ENCODE measurements around the gene MOSMO.
"Not testable (repeated sequence)": the region's sequence is repeated elsewhere in the genome, so short reads cannot be mapped to it uniquely, and the experiment has no call there.

MOSMO gene

DNA sequence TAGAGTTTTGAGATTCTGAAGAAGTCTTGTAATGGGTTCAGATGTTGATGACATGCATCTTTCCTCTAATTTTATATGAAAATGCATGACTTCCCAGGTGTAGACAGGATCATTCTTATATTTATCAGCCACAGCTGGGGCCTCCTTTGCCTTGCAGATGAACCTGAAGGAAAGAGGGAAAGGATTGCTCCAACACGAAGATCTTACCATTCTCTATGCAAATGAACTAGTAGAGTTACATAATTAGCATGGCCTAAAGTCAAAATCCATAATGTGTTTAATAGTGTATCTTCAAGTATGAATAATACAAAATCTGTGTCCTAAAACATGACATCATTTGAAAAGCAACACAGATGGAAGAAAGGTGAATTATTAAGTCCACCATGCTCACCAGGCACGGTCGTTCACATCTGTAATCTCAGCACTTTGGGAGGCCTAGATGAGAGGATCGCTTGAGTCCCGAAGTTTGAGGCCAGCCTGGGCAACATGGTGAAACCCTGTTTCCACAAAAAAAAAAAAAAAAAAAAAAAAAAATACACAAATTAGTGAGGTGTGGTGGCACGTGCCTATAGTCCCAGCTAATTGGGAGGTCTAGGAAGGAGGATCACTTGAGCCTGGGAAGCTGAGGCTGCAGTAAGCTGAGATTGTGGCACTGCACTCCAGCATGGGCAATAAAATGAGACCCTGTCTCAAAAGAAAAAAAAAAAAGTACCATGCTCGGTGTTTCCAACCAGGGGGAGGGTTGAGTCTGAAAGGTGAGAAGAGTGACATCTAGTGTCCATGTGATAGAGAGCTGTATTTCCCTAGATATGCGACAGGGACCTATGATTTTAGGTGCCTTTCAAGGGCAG lies 90.7 kb downstream of the MOSMO start:
- no peak for DNase-seq

DNA sequence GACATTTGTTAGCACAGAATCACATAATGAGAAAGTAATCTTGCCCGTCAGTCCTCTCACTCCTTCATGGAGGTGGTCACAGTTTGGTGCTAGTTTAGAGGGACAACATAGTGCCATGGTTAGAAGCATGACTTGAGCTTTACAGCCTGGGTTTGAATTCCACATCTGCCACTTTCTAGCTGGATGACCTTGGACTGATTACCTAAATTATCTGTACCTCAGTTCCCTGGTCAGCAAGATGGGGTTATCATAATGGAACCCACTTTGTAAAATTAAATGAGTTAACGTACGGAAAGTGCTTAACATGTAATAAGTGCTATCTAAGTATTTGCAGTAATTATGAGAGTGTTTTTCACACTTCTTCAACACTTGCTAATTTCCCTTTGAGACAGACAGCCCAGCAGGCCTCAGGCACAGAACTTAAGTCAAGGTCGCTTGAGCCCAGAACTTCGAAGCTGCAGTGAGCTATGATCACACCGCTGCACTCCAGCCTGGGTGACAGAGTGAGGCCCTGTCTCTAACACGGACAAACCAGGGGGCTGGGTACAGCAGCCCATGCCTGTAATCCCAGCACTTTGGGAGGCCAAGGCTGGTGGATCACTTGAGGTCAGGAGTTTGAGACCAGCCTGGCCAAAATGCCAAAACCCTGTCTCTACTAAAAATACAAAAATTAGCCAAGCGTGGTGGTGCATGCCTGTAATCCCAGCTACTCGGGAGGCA lies 91.5 kb downstream of the MOSMO start:
- DNase-seq = no peak

DNA sequence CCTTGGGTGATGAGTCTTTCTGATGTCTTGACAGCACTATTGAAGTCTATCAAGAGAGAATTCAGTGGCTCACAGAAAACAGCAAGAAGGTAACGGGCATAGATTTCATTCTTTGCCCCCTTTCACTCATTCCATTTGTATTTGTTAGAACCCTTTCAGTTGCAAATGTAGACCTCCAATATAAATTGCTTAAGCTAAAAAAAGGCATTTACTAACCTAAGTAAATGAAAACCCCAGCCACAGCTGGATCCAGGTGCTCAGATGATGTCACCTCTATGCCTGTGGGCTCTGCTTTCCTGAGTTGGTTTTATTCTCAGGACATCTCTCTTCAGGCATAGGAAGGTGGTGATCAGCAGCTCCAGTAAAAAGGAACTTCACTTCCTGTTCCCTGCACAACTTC lies 95.5 kb downstream of the MOSMO start:
- DNase-seq = no peak

DNA sequence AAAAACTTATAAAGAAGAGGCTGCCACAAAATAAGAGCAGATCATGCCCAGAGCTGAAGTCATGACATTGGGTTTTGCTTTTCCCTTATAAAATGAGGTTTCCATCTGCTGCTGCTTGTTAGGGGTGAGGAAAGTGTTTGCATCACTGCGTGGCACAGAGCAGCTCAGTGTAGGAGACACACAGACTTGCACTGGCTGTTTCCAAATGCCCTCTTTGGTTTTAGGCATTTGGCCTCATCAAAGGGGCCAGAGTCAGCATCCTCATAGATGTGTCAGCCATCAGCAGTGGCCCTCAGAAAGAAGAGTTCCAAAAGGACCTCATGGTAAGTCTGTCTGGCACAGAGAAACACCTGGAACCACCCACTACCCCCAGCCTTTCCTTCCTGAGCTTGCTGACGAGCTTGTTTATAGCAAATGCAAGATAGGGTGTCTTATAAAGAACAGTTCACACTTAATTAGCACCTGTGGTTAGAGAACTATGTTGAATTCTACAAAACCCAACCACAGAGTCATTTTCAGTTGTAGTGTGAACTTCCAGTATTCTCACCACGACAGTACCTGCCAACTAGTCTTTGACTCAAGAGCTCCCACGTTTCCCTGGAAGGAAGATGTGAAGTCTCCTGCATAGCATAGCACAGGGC lies 101.5 kb downstream of the MOSMO start:
- no peak for DNase-seq

- not testable (repeated sequence) for DNase-seq
These were observed 103.7 kb downstream of the MOSMO start for GRCh38 chr16:22111629-22112028.

GRCh38 chr16:22116095-22116700 lies 108.3 kb downstream of the MOSMO start:
- no peak for DNase-seq

DNA sequence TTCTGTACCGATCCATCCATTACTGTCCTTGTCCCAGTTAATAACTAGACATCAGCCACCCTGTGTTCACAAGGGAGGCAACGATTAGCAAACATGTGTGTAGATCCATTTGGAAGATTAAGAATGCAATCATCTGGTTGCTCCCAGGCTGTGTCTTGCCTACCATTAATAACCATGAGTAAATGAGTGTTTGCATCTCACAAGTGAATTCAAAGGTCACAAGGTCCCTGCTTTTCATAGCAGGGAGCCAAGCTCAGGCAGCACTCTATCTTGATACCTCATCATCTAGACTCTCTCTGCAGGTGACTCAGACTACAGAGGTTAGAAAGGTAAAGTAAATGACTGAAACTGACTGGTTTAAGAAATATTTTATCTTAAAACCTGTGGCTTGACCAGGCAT lies 109.7 kb downstream of the MOSMO start:
- no peak for DNase-seq

- DNase-seq = no peak
These were observed 112.5 kb downstream of the MOSMO start for GRCh38 chr16:22120440-22120839.

DNA sequence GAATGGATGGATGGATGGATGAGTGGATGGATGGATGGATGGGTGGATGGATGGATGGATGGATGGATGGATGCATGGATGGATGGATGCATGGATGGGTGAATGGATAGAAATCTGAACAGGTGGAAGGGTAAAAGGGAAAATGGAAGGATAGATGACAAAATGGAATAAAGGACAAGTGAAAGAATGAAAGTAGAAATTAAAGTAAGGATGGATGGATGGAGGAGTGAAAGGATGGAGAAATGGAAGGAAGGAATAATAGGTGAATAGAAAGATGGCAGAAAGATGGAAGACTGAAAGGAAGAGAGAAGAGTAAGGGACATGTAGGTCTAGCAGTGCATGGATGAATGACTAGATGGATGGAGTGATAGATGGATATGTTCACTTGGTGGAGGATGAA lies 114.3 kb downstream of the MOSMO start:
- no peak for DNase-seq

GRCh38 chr16:22123146-22123545 lies 115.2 kb downstream of the MOSMO start:
- no peak for DNase-seq

DNA sequence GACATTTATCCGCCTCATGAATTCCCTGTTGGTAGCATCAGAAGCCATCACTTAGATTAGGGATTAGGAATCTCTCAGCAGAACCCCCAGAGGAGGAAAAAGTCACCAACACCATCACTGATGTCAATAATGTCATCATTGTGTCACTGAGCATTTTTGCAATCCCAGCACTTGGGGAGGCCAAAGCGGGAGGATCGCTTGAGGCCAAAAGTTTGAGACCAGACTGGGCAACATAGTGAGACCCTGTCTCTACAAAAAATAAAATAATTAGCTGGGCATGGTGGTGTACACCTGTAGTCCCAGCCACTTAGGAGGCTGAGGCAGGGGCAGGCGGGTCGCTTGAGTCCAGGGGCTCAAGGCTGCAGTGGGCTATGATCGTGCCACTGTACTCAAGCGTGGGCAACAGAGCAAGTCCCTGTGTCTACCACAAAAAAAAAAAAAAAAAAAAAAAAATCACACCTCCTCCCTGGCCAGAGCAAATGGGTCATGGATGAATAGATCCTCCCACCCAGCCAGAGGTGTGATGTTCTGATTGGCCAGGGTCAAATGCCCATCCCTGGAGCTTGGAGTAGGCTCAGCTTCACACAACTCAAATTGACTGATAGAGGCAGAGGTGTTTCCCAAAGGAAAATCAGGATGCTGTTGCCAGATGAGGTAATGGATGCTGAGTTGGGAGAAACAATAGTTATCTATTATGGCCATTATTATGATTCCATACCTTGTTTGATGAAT lies 116.0 kb downstream of the MOSMO start:
- DNase-seq = no peak

DNA sequence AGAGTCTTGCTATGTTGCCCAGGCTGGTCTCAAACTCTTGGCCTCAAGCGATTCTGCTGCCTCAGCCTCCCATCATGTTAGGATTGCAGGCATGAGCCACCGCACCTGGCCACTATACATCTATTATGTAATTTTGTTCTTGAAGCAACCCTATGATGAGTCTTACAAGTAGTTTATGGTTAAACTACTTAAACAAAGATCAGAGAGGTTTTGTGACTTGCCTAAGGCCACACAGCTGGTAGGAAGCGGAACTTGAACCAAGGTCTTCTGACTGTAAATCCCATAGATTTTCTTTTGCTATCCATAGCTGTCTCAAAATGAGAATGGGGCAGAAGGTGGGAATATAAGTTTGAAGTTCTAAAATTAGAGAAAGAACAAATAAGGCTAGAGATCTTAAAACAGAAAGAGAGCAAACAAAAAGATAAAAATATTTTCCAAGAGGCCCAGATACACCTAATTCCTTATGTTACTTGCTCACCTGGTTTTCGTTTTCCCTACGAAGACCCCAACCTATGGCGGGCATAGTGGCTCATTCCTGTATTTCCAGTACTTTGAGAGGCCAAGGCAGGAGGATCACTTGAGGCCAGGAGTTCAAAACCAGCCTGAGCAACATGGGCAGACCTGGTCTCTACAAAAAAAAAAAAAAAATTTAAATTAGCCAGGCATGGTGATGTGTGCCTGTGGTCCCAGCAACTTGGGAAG lies 116.8 kb downstream of the MOSMO start:
- DNase-seq = no peak

DNA sequence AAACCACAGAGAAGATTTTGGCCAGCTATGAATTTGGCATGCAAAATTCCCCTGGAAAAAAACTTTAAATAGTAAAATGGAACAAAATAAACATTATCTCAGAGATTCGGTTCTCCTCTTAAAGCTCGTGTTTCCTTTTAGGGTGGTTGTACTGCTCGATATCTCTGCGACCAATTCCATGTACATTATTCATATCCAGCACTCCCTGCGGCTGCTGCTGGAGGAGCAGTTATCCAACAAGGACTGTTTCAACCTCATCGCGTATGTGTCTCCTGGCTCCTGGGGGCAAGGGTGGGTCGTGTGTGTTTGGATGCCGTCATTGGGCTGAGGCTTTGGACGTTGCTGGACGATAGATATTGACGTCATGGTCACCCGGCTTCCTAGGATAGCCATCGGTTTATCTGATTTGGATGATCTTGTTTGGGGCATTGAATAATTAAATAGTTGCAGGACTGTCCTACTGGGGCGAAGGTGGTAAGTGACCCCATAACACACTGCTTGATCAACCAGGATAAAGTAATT lies 118.2 kb downstream of the MOSMO start:
- no peak for DNase-seq

DNA sequence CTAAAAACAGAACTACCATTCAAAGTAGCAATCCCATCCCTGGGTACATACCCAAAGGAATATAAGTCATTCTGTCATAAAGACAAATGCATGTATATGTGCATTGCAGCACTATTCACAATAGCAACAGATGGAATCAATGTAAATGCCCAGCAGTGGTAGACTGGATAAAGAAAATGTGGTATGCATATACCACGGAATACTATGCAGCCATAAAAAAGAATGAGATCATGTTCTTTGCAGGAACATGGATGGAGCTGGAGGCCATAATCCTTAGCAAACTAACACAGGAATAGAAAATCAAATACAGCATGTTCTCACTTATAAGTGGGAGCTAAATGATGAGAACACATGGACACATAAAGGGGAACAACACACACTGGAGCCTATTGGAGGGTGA lies 120.6 kb downstream of the MOSMO start:
- not testable (repeated sequence) for DNase-seq

DNA sequence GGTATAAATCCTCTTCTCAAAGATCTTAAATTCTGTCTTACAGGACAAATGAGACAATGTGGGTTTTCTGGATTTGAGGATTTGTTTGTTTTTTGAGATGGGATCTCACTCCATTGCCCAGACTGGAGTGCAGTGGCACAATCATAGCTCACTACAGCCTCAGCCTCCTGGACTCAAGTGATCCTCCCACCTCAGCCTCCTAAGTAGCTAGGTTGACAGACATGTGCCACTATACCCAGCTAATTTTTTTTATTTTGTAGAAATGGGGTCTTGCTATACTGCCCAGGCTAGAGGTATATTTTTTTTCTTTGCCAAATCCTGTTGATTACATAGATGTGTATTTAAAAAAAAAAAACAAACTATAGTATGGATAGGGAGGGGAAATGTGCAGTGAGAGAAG lies 122.6 kb downstream of the MOSMO start:
- no peak for DNase-seq

GRCh38 chr16:22132801-22133200 lies 124.9 kb downstream of the MOSMO start:
- DNase-seq = no peak
